NOMO-1 (cell line): ENCODE data around the gene COL5A1.
"Not testable (repeated sequence)": the region's sequence is repeated elsewhere in the genome, so short reads cannot be mapped to it uniquely, and the experiment has no call there.

Experiments used
- DNase-seq, 2 experiments: peaks; one replicate each; lab custom pipeline; 2025; ENCODE audit not compliant: unreplicated experiment in 2 of 2; lab: John Stamatoyannopoulos, UW

COL5A1 gene

DNA sequence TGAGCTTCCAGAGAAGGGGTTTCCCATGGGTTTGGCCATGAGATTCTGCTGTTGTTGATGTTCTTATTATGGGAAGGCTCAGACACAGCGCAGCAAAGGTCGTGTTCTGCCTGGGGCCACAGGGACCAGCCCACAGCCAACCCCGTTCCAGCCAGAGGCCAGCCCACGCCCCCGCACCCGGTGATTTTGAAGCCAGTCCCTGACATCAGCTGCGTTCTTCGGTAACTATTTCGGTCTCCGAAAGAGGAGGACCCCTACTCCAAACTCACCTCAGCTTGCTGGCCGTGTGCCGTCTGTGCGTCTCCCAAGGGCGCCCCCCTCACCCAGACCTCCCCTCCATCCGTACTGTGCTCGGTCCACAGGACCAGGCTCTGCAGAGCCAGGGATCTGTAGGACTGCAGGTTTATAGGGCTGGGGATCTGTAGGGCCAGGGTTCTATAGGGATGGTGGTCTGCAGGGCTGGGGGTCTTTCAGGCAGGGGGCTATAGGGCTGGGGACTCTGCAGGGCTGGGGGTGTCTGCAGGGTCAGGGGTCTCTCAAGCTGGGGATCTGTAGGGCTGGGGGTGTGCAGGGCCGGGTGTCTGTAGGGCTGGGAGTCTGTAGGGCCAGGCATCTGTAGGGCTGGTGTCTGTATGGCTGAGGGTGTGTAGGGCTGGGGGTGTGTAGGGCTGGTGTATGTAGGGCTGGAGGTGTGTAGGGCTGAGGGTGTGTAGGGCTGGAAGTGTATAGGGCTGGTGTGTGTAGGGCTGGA is 11.8 kb downstream of the COL5A1 start:
- DNase-seq: no peak

DNA sequence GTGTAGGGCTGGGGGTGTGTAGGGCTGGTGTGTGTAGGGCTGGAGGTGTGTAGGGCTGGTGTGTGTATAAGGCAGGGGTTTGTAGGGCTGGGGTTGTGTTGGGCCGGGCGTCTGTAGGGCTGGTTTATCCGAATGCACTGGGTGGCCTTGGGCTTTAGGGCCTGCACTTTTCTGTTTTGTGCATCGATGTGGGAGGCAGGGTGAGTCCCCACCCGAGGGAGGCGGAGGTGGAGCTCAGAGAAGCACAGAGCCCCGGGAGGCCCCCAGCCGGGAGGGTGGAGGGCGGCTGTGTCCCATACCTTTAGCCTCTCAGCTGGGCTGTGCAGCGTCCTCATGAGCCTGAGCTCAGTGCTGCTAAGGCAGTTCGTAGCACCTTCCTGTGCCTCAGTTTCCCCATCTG is 13.5 kb downstream of the COL5A1 start:
- DNase-seq: no peak

DNA sequence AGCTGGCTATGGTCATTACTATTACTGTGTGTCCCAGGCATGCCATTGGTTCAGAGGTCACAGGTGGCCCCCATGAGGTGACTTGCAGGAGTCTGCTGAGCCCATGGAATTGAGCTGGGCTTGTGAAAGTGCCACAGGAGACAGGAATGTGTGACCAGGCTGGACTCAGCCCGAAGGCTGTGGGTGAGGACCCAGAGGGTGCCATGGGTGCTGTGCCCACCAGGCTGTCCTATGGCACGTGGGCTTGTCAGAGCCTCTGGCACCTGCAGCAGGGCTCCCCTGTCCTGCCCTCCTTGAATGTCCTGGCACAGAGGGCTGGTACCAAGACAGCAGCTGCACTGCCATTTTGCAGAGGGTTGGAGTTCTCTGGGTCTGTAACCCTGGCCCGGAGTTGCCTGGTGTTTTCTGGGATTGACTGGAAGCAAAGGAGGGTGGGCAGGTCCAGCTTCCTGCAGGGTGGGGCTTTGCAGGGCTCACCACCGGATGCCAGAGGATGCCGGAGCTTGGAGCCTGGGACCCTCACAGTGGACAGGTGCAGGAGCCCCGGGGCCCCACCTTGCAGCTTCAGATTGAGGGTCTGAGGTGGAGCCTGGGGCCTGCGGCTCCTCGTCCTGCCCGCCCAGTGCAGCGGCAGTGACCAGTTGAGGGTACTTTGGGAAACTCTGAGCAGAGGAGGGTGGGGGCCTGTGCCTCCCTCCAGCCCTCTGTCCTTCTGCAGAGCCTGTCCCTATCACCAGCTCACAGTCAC is 14.2 kb downstream of the COL5A1 start:
- no peak for DNase-seq

DNA sequence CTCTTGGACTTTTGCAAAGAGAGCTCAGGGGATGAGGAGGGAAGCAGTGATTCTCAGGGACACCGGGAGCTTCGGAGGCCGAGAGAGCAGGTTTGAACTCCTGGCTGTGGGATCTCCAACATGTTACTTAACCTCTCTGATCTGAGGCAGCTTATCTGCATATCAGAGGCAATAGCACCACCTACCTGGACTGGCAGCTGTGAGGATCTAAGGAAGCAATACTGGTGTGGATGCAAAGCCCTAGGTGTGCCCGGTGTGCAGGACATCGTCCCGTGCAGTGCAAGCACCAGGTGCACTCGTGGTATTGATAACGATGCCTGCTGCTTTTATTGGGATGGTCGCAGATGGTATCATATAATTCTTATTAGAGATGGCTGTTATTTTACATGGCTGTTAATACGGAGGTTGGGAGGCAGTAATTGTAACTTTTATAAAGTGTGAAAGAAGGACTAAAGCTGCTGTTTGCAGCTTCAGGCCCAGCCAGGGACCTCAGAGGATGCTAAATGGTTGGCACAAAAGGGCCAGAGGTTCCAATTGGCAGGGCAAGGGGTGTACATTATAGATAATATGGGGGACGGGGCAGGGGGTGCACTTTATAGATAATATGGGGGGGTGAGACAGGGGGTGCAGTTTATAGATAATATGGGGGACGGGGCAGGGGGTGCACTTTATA is 14.9 kb downstream of the COL5A1 start:
- no peak for DNase-seq

DNA sequence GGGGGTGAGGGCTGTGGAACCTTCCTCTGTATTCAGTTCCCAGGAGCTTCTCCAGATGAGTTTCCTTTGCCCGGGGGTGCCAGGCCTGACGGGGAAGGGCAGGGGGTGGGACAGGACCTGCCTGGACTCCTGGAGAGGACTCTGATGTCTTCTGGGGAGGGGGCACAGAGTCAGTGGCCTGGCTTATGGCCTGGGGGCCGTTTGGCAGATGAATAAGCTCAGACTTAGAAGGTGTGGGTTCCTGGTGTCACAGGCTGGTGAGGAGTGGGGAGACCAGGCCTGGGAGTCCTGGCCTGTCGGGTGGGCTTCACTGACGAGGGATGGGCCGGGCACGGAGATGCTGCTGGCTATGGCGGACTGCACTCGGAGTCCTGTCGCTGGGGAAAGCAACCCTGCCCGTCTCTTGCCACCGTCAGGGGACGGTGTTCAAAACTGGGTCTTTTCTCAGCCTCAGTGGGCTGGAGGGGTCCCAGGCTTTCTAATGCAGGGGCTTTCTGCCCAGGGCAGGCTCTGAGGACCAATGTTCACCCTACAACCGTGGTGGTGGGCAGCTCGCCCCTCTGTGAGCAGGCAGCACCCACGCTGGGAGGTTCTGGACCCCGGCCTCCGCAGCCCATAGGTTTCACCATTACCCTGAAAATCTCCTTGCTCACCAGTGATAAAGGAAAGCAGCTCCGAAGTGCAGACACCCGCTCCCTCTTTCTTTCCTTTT is 16.2 kb downstream of the COL5A1 start:
- DNase-seq: no peak

DNA sequence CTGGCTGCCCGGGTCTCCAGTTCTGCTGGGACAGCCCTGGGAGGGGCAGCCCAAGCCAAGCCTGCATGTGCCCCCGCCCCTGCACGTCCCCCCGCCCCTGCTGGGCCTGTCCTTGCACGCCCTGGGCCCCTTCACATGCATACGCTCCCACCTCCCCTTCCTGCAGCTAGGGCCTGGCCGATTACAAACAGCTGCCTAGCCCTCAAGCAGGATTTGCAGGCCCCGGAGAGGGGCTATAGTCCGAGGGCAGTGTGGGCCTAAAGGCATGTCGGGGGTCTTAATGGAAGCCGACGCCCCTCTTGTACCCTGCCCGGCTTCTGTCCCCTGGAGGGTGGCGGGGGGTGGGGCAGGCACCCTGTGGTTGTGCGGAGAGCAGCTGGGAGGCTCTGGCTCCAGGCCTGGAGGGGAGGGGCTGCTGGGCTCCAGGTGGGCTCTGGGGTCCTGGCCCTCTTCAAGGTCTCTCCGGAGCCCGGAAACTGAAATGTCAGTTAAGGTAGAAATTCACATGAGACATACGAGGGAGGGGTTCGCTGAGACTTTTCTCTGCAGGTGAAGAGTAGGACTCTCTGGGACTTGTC is 16.9 kb downstream of the COL5A1 start:
- DNase-seq: no peak

DNA sequence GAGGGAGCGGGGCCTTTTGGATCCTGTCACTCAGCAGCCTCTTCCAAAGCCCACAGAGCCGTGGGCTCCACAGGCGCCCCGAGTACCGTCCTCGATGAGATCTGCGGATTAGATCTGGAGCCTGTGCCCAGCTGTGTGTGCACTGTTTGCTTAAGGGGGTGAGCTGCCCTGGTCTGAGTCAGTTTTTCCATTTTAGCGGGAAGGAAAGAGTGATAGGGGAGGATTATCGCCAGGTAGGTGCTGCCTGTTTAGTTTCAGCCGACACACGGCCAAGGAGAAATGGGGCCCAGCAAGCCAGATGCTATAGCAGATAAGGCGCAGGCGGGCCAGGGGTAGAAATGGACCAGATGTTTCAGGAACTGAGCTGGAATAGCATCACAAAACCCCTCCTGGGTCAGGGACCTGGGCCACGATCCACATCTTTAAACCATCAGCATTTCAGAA is 18.1 kb downstream of the COL5A1 start:
- no peak for DNase-seq

DNA sequence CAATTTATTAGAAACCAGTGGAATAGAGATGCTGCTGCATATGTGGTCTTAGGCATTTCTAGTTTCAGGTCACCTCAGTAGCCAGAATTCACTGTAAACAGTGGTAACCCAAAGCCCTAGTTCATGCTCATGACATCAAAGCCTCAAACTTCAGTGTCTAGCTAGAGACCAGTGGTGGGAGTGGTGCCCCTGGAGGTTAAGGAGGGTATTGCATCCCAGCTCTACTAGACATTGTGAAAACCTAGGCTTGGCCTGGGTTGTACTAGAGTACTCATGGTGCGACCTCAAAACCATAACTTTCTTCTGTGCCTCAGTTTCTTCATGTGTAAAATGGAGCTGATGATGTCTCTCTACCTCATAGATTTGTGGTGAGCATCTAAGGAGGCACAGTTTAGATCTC is 18.8 kb downstream of the COL5A1 start:
- no peak for DNase-seq

DNA sequence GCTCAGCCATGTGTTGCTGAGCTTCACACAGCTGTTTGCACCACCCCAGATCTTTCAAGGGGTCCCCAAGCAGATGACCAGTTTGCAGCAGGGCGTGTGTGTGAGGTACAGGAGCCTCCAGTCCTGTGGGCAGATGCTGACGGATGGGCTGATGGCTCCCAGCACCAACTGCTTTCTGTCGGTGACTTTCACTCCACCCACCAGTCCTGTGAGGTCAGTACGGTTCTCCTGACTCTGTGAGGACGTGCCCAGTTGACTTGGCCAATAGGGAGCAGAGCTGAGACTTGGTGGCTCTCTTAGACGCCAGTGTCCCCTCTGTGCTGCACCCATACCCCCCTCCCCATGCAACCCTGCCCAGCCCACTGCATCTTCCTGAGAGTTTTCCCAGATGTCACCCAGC is 19.7 kb downstream of the COL5A1 start:
- DNase-seq: no peak

DNA sequence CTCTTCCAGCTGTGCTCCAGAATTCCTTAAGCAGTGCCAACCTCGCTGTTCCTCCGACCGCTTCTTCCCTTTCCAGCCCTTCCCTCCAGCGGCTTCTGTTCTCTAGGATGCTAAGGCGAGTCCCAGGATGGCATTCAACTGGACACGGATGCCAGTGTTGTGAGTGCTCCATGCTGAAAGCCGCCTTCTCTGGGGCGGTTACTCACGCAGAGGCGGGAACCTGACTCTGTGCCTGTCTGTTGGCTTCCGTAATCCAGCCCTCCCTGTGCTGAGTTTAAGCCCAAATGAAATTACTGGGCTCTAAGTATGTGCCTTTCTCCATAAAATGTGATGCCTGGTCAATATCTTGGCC is 20.2 kb downstream of the COL5A1 start:
- no peak for DNase-seq

DNA sequence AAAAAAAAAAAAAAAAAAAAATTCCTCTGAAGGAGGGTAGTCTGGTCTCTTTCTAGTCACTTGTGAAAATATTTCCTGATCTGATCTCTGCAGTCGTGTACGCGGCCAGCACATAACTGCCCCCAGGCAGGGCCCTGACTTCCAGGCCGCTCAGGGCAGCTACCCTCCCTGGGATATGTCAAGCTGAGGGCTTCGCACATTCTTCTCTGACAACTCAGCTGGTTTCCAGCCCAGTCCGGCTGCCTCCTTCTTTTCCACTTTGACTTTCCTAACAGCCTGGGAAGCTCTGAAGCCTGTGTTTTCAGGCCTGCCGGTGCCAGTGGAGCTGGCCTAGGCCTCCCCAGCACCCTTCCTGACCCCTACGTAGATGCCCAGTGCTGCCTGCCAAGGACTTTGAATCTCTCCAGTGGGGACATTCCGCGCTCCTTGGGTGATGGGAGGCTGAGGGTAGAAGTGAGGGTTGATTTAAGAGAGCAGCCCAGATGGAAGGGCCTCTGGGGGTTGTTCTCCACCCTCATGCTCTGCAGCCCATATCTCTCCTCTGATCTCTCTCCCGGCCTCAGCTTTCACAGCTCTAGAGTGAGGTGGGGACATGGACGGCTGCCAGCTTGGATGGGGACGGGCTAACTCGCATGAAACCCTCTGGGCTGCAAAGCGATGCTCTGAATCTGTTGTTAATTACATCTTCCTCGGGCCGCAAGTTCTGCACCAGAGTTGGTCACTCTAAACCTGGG is 20.7 kb downstream of the COL5A1 start:
- no peak for DNase-seq

DNA sequence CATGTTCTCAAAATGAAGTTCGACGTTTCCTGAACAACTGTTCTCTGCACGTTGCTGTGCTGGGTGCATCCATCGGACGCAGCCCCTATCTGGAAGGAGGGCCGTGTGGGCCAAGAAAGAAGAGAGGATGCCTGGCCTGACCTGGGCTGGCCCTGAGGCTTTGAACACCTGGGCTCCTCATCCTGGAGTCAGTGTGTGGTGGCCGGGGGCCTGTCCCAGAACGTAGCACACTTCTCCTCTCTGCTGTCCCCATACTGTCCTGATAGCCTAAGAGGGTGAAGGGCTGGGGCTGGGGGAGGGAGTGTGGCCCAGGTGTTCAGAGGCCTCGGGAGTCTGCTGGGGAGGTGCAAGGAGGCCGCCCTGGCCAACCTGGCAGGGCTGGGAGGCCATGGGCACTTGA is 21.5 kb downstream of the COL5A1 start:
- DNase-seq: no peak

DNA sequence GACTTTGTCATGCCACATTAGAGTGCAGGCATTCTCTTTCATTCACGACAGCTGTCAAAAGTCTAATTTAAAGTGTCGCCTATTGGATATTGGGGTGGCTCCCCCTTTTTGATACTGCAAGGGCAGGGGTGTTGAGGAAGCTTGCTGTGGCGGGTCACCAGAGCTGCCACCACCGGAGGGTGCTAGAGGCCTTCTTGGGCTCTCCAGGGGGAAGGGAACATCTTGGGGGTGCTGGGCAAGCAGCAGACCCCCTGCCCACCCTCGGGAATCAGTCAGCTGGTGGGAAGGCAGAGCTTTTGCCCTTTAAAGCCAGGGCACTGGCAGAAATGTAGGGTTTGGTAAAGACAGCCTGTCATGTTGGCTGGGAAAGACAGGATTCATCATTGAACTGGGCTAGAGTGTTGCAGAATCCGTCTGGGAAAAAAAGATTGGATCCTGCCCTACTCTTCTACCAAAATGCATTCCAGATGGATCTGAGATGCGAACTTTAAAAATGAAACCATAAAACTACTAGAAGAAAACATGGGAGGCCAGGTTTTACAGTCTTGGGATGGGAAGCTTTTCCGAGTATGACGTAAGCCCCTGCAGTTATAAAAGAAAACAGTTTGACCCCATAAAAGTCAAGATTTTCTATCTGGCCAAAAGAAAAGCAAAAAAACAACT is 22.3 kb downstream of the COL5A1 start:
- no peak for DNase-seq

DNA sequence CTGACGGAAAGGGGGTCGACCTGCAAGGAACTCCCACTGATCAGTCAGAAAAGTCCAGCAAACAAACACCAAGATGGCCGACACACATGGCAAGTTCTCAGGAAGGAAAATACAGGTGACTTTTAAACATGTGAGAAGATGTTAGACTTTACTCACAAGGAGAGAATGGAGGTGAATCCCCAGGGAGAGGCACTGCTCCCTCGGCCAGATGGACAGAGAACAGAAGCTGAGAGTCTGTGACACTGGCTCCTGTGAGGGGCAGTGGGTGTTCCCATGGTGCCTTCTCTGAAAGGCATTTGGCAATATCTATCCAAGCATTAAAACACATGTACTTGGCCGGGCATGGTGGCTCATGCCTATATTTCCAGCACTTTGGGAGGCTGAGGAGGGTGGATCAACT is 22.8 kb downstream of the COL5A1 start:
- no peak for DNase-seq

DNA sequence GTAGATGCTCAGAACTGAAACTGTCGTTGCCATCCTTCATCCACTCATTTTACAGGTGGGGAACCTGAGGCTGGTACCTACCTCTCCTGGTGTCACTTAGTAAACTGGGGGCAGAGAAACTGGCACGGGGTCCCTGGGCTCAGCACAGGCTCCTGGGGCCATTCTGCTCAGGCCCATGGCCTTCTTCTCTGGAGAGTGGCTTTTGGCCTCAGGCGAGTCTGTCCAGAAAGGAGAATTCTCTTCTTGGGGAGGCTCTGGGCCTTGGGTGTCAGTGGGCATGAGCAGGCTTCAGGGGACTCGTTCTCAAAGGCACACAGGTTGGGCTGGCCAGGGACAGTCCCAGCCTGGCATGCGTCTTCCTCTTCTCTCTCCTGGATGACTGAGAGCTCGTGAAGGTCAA is 24.6 kb downstream of the COL5A1 start:
- no peak for DNase-seq

DNA sequence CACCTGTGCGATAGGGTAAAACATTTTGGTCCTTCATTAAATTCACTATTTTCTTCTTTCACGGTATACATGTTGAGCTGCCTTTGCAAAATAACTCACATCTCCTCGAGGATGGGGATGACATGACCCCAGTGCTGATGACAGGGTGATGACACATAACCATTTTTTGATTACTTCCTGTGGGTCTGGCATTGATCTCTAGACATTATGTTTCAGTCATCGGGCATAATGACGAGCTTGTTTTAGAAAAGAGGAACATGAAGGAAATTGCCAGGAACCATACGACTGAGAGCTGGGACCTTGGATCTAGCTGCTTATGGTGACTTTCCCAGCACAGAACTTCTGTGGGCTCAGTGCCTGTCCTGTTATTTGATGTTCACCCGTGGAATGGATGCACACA is 25.2 kb downstream of the COL5A1 start:
- DNase-seq: peak; percentile 17 to 74

DNA sequence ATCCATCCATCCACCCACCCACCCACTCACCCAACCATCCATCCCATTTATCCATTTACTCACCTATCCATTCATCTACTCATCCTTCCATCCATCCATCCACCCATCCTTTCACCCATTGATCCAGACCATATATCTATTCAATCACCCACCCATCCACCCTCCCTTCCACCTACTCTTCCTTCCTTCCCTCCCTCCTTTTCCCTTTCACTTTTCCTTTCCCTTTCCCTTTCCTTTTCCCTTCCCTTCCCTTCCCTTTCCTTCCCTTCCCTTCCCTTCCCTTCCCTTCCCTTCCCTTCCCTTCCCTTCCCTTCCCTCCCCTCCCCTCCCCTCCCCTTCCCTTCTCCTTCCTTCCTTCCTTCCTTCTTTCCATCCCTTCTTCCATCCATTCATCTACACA is 27.4 kb downstream of the COL5A1 start:
- DNase-seq: not testable (repeated sequence)

DNA sequence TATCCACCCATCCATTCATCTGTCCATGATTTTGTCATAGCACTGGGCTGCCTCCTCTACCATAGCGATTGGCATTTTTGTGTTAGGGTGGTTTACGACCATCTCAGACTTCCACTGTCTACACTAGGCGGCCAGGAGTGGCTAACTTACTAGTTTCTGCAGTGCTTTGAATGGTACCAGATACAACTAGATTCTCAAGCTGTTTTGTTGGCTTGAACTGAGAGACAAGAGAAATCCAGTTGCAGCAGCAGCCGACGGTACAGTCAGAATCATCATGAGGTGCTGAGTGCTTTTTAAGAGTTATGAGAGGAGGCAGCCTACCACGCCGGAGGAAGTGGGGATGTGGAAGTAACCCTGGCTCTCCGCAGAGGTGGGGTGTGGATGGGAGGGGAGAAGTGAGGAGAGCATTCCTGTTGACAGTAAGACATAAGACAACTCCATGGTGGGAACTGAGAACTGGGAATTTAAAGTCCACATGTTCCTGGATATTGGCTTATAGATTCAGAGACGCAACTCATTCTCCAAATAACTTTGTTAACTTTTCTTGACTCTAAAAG is 27.9 kb downstream of the COL5A1 start:
- no peak for DNase-seq

DNA sequence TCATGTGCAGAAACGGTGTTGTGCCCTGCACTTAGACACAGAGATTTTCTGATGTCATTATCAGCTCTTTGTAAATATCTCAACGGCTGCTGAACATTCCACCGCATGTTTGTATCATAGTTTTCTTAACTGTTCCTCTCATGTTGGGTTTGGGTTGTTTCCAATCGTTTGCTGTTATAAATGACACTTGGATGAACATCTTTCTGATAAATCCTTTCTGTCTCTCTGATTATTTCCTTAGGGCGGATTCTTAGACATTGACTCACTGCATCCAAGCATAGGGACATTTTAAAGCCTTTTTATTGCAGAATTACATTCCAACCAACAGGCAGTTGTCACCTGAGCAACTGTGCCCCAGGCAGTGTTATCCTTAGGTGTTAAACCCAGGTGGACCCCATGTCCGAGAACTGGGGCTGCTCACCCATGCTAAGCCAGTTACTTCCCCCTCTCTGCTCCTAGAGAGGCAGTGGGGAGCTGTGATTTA is 28.5 kb downstream of the COL5A1 start:
- DNase-seq: no peak
